Measurements from ENCODE around the gene KCNAB2.
"Not testable (repeated sequence)": the region's sequence is repeated elsewhere in the genome, so short reads cannot be mapped to it uniquely, and the experiment has no call there.

KCNAB2 gene

DNA sequence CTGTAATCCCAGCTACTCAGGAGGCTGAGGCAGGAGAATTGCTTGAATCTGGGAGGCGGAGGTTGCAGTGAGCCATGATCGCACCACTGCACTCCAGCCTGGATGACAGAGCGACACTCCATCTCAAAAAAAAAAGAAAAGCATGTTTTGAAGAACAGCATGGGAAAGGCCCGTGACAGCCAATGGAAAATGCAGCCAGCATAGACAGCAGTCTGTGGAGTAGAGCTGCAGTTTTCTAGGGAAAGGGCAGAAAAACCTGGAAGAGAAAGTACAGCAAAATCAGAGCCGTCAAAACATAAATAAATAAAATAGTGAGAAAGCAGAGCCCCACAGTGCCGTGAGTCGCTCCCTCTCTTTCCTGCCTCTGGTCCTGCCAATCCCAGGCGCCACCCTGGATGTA lies 31.4 kb downstream of the KCNAB2 start:
- not testable (repeated sequence) for H3K27me3 ChIP-seq (ENCODE audit: insufficient read depth, low read length); H3K4me1 ChIP-seq (ENCODE audit: insufficient read depth, low read length); H3K9ac ChIP-seq (ENCODE audit: low read depth, low read length); H3K4me3 ChIP-seq (ENCODE audit: low read length); H3K27ac ChIP-seq (ENCODE audit: low read length); H3K9me3 ChIP-seq (ENCODE audit: insufficient read depth, low read depth, low read length); H3K36me3 ChIP-seq (ENCODE audit: insufficient read depth, low read depth, low read length)

DNA sequence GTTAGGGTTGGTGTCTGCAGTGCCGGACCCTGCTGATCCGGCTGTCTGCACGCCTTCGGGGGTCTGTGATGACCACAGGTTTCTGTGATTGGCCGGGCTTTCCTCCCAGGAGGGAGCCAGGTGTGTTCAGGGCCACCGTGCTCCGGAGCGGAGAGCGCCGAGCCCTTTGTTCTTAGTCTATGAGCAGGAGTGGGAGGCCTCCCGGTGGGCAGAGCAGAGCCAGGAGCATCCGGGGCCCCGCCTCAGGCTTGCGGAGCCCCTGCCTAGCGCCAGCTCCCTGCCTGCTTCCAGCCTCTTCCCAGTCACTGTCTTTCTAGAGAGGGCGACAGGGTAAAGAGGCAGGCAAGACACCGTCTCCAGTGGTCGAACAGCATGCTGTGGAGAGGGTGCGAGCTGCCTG lies 31.8 kb downstream of the KCNAB2 start:
- Histone ChIP-seq H3K4me3 (ENCODE audit: low read length) (no peak overlapping the region), H3K9me3 (ENCODE audit: insufficient read depth, low read depth, low read length) (no peaks in the 10 kb centered on the region), H3K27ac (ENCODE audit: low read length) (no peak overlapping the region), H3K27me3 (ENCODE audit: insufficient read depth, low read length) (no peaks in the 10 kb centered on the region), H3K9ac (ENCODE audit: low read depth, low read length) (no peak overlapping the region), H3K4me1 (ENCODE audit: insufficient read depth, low read length) (no peaks in the 10 kb centered on the region; the same call in 1 of the 2 replicates), H3K36me3 (ENCODE audit: insufficient read depth, low read depth, low read length) (no peaks in the 10 kb centered on the region)

DNA sequence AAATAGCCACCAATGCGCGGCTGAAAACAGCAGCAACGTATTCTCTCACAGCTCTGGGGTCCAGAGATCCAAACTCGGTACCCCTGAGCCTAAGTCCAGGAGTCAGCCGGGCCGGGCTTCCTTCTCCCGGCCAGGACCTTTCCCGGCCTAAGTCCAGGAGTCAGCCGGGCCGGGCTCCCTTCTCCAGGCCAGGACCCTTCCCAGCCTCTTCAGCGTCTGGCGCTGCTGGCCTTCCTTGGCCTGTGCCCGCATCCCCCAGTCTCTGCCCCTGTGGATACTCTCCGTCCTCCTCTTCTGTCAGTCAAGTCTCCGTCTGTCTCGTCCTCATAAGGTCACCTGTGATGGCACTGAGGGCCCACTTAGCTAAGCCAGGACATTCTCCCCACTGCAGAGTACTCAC lies 32.2 kb downstream of the KCNAB2 start:
- H3K4me3 ChIP-seq (ENCODE audit: low read length), result no peak overlapping the region
- H3K4me1 ChIP-seq (ENCODE audit: insufficient read depth, low read length), result no peaks in the 10 kb centered on the region; the same call in 1 of the 2 replicates
- no peak overlapping the region for H3K27ac ChIP-seq (ENCODE audit: low read length)
- no peaks in the 10 kb centered on the region for H3K9me3 ChIP-seq (ENCODE audit: insufficient read depth, low read depth, low read length)
- no peak overlapping the region for H3K9ac ChIP-seq (ENCODE audit: low read depth, low read length)
- H3K36me3 ChIP-seq (ENCODE audit: insufficient read depth, low read depth, low read length), result no peaks in the 10 kb centered on the region
- no peaks in the 10 kb centered on the region for H3K27me3 ChIP-seq (ENCODE audit: insufficient read depth, low read length)

DNA sequence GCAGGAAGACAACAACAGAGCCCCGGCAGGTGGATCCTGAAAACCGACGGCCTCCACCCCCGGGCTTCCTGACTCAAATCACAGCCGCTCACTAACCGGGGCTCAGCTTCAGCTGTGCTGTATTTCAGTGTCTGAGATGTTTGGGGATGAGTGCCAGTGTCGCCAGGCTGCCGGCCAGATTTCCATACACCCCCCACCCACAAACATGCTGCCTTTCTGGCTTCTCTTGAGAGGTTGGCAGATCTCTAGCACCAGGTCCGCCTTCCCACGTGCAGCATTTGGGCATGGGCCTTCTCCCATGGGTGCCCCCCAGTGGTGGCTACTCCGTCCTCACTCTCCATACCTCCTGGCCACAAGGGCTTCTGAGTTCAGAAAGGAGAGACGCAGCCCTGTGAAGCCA lies 34.8 kb downstream of the KCNAB2 start:
- no peak overlapping the region for H3K4me3 ChIP-seq (ENCODE audit: low read length)
- no peaks in the 10 kb centered on the region for H3K36me3 ChIP-seq (ENCODE audit: insufficient read depth, low read depth, low read length)
- H3K9ac ChIP-seq (ENCODE audit: low read depth, low read length), result no peak overlapping the region
- no peak overlapping the region for H3K27ac ChIP-seq (ENCODE audit: low read length)
- H3K4me1 ChIP-seq (ENCODE audit: insufficient read depth, low read length), result peaks cover 3% of the 10 kb centered on the region; the same call in 1 of the 2 replicates
- H3K27me3 ChIP-seq (ENCODE audit: insufficient read depth, low read length), result no peaks in the 10 kb centered on the region
- H3K9me3 ChIP-seq (ENCODE audit: insufficient read depth, low read depth, low read length), result no peaks in the 10 kb centered on the region

DNA sequence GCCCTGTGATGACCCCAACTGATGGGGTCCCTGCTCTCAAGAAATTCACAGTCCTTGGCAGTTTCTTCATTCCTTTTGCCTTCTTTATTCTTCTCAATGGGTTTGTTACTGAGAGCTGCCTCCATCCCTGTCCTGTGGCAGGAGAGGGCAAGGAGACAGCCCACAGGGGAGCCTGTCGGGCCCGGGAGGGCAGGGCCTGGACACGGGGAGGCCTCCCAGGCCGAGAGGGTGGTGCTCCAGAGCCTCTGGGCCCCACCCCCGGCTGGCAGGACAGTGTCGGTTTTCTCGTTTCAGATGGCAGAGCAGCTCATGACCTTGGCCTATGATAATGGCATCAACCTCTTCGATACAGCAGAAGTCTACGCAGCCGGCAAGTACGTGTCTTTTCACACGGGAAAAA lies 36.2 kb downstream of the KCNAB2 start:
- Histone ChIP-seq H3K4me1 (ENCODE audit: insufficient read depth, low read length) (peaks cover 3% of the 10 kb centered on the region; the same call in 1 of the 2 replicates), H3K36me3 (ENCODE audit: insufficient read depth, low read depth, low read length) (no peaks in the 10 kb centered on the region), H3K9ac (ENCODE audit: low read depth, low read length) (no peak overlapping the region), H3K27ac (ENCODE audit: low read length) (no peak overlapping the region), H3K27me3 (ENCODE audit: insufficient read depth, low read length) (no peaks in the 10 kb centered on the region), H3K9me3 (ENCODE audit: insufficient read depth, low read depth, low read length) (no peaks in the 10 kb centered on the region), H3K4me3 (ENCODE audit: low read length) (no peak overlapping the region)

DNA sequence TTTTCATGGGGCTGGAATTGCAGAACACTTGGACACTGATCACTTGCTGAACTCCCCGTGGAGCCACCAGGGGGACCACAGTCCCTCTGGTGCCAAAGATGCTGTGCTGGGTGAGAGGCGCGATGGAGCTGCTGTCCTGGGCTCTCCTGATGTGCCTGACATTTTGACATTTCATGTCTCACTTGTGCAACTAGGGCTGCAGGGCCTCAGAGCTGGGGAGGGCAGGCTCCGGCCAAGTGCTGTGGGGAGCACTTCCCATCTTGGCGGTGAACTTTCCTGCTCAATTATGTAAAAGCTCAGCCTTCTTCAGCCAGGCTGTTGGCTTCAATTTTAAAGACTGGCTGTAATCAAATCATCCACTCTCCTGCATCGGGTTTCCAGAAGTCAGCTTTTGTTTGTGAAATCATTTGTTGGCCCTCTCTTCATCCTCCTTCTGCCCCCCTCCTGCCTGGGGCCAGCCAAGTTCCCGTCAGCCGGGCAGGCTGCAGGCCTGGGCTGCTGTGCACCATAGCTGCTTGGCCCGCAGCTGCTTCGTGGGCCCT lies 36.8 kb downstream of the KCNAB2 start:
- peaks cover 3% of the 10 kb centered on the region; the same call in 1 of the 2 replicates for H3K4me1 ChIP-seq (ENCODE audit: insufficient read depth, low read length)
- no peak overlapping the region for H3K4me3 ChIP-seq (ENCODE audit: low read length)
- no peak overlapping the region for H3K9ac ChIP-seq (ENCODE audit: low read depth, low read length)
- H3K27ac ChIP-seq (ENCODE audit: low read length), result no peak overlapping the region
- no peaks in the 10 kb centered on the region for H3K9me3 ChIP-seq (ENCODE audit: insufficient read depth, low read depth, low read length)
- H3K36me3 ChIP-seq (ENCODE audit: insufficient read depth, low read depth, low read length), result no peaks in the 10 kb centered on the region
- H3K27me3 ChIP-seq (ENCODE audit: insufficient read depth, low read length), result no peaks in the 10 kb centered on the region

DNA sequence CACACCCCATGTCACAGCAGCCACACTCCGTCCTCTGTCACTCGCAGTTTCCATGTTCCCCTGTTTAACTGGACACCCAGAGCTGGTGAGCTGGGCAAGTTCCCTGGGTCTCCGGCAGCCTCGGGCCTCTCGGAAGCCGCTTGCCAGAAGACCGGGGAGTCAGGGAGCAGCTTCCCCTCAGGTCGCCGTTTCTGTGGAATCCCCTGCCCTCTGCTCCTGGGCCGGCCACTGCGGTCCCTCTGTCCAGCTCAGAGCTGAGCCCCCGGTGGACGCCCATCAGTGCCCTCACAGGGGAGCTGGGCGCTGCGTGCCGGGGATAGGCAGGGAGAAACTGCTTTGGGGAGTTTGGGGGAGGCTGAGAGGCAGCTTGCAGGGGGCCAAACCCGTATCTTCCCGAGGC lies 37.7 kb downstream of the KCNAB2 start:
- H3K9ac ChIP-seq (ENCODE audit: low read depth, low read length), result no peak overlapping the region
- H3K9me3 ChIP-seq (ENCODE audit: insufficient read depth, low read depth, low read length), result no peaks in the 10 kb centered on the region
- no peaks in the 10 kb centered on the region for H3K27me3 ChIP-seq (ENCODE audit: insufficient read depth, low read length)
- peaks cover 3% of the 10 kb centered on the region; the same call in 1 of the 2 replicates for H3K4me1 ChIP-seq (ENCODE audit: insufficient read depth, low read length)
- H3K4me3 ChIP-seq (ENCODE audit: low read length), result no peak overlapping the region
- H3K27ac ChIP-seq (ENCODE audit: low read length), result no peak overlapping the region
- no peaks in the 10 kb centered on the region for H3K36me3 ChIP-seq (ENCODE audit: insufficient read depth, low read depth, low read length)

DNA sequence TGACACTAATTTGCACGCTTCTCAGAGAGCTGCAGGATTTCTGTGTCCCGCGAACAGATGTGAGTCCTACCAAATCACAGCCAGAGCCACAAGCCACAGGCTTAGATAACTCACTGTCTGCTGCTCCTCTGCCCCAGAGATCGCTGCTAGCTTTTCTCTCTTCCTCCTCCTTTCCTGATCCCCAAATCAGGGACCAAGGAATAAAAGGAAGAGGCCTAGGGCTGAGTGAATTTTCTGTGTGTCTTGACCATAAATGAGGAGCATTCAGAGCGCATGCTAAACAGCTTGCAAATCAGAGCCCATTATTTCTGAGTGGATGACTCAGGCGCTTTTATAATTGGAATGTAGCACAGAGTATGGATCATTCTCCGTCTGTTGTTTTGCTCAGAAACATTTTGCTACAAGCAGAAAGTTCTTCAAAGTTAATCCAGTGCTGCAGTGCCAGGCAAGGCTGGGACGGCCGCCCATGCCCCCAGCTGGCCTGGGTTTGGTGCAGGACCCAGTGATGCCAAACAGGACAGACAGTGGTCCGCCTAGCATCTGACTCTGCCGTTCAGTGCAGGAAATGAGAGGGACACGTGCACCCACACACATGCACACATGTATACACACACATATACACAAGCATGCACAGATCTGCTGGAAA lies 38.2 kb downstream of the KCNAB2 start:
- Histone ChIP-seq H3K27me3 (ENCODE audit: insufficient read depth, low read length) (no peaks in the 10 kb centered on the region), H3K36me3 (ENCODE audit: insufficient read depth, low read depth, low read length) (no peaks in the 10 kb centered on the region)

DNA sequence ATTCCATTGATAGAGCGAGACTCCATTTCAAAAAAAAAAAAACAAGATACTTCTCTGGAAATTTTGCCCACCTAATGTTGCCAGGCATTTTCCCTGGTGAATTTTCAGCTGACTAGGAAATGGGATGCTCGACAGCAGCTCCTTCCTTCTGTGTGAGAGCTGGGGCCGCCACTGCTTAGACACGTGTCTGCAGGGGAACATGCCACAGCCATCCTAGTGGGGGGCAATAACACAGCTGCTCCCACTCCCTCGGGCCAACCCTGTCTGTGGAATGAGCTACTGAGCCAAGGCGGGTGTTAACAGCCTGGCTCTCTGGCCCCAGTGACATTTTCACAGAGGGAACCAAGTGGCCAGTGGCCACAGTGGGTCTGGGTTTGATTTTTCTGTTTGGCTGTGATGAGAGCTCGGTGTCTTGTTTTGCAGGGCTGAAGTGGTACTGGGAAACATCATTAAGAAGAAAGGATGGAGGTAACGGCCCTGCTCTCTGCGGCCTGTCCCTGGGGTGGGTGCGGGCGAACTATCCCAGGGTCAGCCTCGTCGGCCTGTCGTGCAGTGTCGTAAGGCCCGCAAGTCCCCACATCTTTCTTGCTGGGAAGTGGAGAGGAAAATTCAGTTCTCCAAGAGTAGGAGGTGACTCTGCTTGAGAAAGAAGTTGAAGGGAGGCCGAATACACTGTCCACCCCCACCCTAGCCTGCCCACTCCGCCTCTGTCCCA lies 39.2 kb downstream of the KCNAB2 start:
- H3K27me3 ChIP-seq (ENCODE audit: insufficient read depth, low read length), result no peaks in the 10 kb centered on the region
- H3K9ac ChIP-seq (ENCODE audit: low read depth, low read length), result no peak overlapping the region

More for the DNA sequence above, 38.2 kb downstream of the KCNAB2 start:
- Histone ChIP-seq H3K4me1 (ENCODE audit: insufficient read depth, low read length) (peaks cover 3% of the 10 kb centered on the region; the same call in 1 of the 2 replicates), H3K9ac (ENCODE audit: low read depth, low read length) (no peak overlapping the region), H3K9me3 (ENCODE audit: insufficient read depth, low read depth, low read length) (no peaks in the 10 kb centered on the region), H3K27ac (ENCODE audit: low read length) (no peak overlapping the region), H3K4me3 (ENCODE audit: low read length) (no peak overlapping the region)

DNA sequence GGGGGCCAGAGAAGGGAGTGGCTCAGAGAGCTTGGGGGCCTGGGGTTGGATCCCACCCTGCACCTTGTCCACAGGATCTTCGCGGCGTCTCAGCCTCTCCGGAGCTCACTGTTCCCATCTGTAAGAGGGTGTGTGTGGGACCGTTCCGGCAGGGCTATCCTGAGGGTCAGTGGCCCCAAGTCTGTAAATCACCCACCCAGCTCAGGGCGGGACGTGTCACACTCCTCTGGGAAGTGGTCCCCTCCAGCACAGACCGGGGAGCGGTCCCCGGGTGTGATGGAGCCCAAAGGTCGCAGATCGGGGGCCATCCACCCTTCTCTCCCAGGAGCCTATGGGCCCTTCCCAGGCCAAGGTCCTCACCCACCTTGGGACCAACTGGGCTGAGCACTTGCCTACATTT lies 40.0 kb downstream of the KCNAB2 start:
- Histone ChIP-seq H3K4me3 (ENCODE audit: low read length) (no peak overlapping the region), H3K36me3 (ENCODE audit: insufficient read depth, low read depth, low read length) (no peaks in the 10 kb centered on the region), H3K9ac (ENCODE audit: low read depth, low read length) (no peak overlapping the region), H3K27me3 (ENCODE audit: insufficient read depth, low read length) (no peaks in the 10 kb centered on the region), H3K4me1 (ENCODE audit: insufficient read depth, low read length) (peaks cover 3% of the 10 kb centered on the region; the same call in 1 of the 2 replicates), H3K27ac (ENCODE audit: low read length) (no peak overlapping the region), H3K9me3 (ENCODE audit: insufficient read depth, low read depth, low read length) (no peaks in the 10 kb centered on the region)

More for the DNA sequence above, 39.2 kb downstream of the KCNAB2 start:
- Histone ChIP-seq H3K27ac (ENCODE audit: low read length) (no peak overlapping the region), H3K36me3 (ENCODE audit: insufficient read depth, low read depth, low read length) (no peaks in the 10 kb centered on the region), H3K4me1 (ENCODE audit: insufficient read depth, low read length) (peaks cover 3% of the 10 kb centered on the region; the same call in 1 of the 2 replicates), H3K9me3 (ENCODE audit: insufficient read depth, low read depth, low read length) (no peaks in the 10 kb centered on the region), H3K4me3 (ENCODE audit: low read length) (no peak overlapping the region)

DNA sequence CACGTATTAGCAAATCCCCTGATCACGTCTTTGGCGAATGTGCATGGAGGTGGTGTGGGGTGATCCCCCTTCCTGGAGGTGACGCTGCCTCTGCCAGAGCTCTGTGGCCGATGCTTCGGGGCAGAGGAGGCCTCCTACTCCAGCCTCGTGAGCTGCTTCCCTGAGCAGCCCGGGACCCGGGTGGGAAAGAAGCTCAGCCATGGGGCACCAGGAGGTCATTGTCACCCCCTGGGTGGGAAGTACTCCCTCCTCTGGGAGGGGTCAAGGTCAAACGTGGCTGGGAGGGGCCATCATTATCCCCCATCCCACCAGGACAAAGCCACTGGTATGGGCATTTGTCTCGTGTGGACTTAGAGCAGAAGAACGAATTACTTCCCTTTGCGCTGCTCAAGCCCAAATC lies 40.7 kb downstream of the KCNAB2 start:
- Histone ChIP-seq H3K9ac (ENCODE audit: low read depth, low read length) (no peak overlapping the region), H3K36me3 (ENCODE audit: insufficient read depth, low read depth, low read length) (no peaks in the 10 kb centered on the region), H3K4me1 (ENCODE audit: insufficient read depth, low read length) (peaks cover 3% of the 10 kb centered on the region; the same call in 1 of the 2 replicates), H3K27ac (ENCODE audit: low read length) (no peak overlapping the region), H3K9me3 (ENCODE audit: insufficient read depth, low read depth, low read length) (no peaks in the 10 kb centered on the region), H3K4me3 (ENCODE audit: low read length) (no peak overlapping the region), H3K27me3 (ENCODE audit: insufficient read depth, low read length) (no peaks in the 10 kb centered on the region)
